GM21360 (cell line): ENCODE measurements around the gene CFAP73.

Source experiments
- ATAC-seq: cut with Tn5 transposase; IDR thresholded peaks from one replicate; pipeline ENCODE4 v1.9.1; 2021; ENCODE audit warnings: mild to moderate bottlenecking, moderate library complexity; ENCODE audit not compliant: unreplicated experiment

CFAP73 gene

GRCh38 chr12:113162102-113163029, 12.8 kb downstream of the CFAP73 start:
- no peak for ATAC-seq

GRCh38 chr12:113163030-113163360, 13.5 kb downstream of the CFAP73 start:
- ATAC-seq = no peak

GRCh38 chr12:113164014-113164413, 14.5 kb downstream of the CFAP73 start:
- no peak for ATAC-seq

- no peak for ATAC-seq
Observed at GRCh38 chr12:113165521-113166450, 16.3 kb downstream of the CFAP73 start.

GRCh38 chr12:113167868-113168267, 18.3 kb downstream of the CFAP73 start:
- ATAC-seq = no peak

GRCh38 chr12:113169697-113170096, 20.2 kb downstream of the CFAP73 start:
- no peak for ATAC-seq

- no peak for ATAC-seq
Observed at GRCh38 chr12:113170457-113170856, 20.9 kb downstream of the CFAP73 start.

GRCh38 chr12:113170926-113171325, 21.4 kb downstream of the CFAP73 start:
- no peak for ATAC-seq

GRCh38 chr12:113171543-113171942, 22.0 kb downstream of the CFAP73 start:
- no peak for ATAC-seq

- ATAC-seq = no peak
Observed at GRCh38 chr12:113172185-113172584, 22.7 kb downstream of the CFAP73 start.

- no peak for ATAC-seq
Observed at GRCh38 chr12:113173081-113173698, 23.7 kb downstream of the CFAP73 start.

- ATAC-seq = peak; percentile 50
Observed at GRCh38 chr12:113174461-113175384, 25.2 kb downstream of the CFAP73 start.

GRCh38 chr12:113179023-113179422, 29.5 kb downstream of the CFAP73 start:
- no peak for ATAC-seq

GRCh38 chr12:113180333-113180732, 30.8 kb downstream of the CFAP73 start:
- ATAC-seq = no peak

- ATAC-seq = no peak
Observed at GRCh38 chr12:113181975-113182374, 32.5 kb downstream of the CFAP73 start.

- no peak for ATAC-seq
Observed at GRCh38 chr12:113183030-113183589, 33.6 kb downstream of the CFAP73 start.

- peak; percentile 43 for ATAC-seq
Observed at GRCh38 chr12:113184098-113184899, 34.8 kb downstream of the CFAP73 start.

GRCh38 chr12:113184900-113185179, 35.3 kb downstream of the CFAP73 start:
- peak; percentile 68 for ATAC-seq
